NOMO-1 (cell line): ENCODE measurements around the gene DCAKD.

Experiments
- DNase-seq, 2 experiments: peaks; one replicate each; lab custom pipeline; 2025; ENCODE audit not compliant: unreplicated experiment in 2 of 2; lab: John Stamatoyannopoulos, UW

DCAKD gene

GRCh38 chr17:45031231-45032173 is 19.9 kb downstream of the DCAKD start:
- no peak for DNase-seq

GRCh38 chr17:45030733-45031132 is 20.7 kb downstream of the DCAKD start:
- no peak for DNase-seq

- DNase-seq: no peak
These were observed 21.5 kb downstream of the DCAKD start for GRCh38 chr17:45029758-45030423.

- no peak for DNase-seq
These were observed 22.3 kb downstream of the DCAKD start for GRCh38 chr17:45029096-45029495.

GRCh38 chr17:45022655-45023339 is 28.6 kb downstream of the DCAKD start:
- no peak for DNase-seq

GRCh38 chr17:45022288-45022648 is 29.2 kb downstream of the DCAKD start:
- DNase-seq: no peak

- DNase-seq: peak; percentile 41 to 59
These were observed 29.7 kb downstream of the DCAKD start for GRCh38 chr17:45021607-45022287.

GRCh38 chr17:45020354-45021138 is 30.9 kb downstream of the DCAKD start:
- DNase-seq: no peak

GRCh38 chr17:45018848-45019711 is 32.4 kb downstream of the DCAKD start:
- peak; percentile 30 to 71 for DNase-seq

- no peak for DNase-seq
These were observed 33.0 kb downstream of the DCAKD start for GRCh38 chr17:45018514-45018847.

- DNase-seq: no peak
These were observed 34.6 kb downstream of the DCAKD start for GRCh38 chr17:45016823-45017222.

- no peak for DNase-seq
These were observed 35.2 kb downstream of the DCAKD start for GRCh38 chr17:45016237-45016636.

GRCh38 chr17:45013021-45013997 is 38.1 kb downstream of the DCAKD start:
- DNase-seq: no peak

GRCh38 chr17:45011767-45012166 is 39.7 kb downstream of the DCAKD start:
- no peak for DNase-seq

- DNase-seq: no peak
These were observed 41.6 kb downstream of the DCAKD start for GRCh38 chr17:45009676-45010467.

GRCh38 chr17:45008216-45008615 is 43.2 kb downstream of the DCAKD start:
- peak in 1 of 2 experiments; percentile 15 for DNase-seq

GRCh38 chr17:45006927-45007461 is 44.4 kb downstream of the DCAKD start:
- DNase-seq: no peak
